Measurements from ENCODE around the gene MINPP1. TPM values are rescaled to one million over a fixed set of nuclear protein-coding genes. Genes with fewer than 3 reads are reported as not detected.
"Not testable (repeated sequence)": the region's sequence is repeated elsewhere in the genome, so short reads cannot be mapped to it uniquely, and the experiment has no call there.

The MINPP1 gene
- 10 to 100 TPM; 14.4 to 28.2 (median 25.0) TPM for total RNA-seq
- long read RNA-seq, transcript MINPP1-202 (5 exons, 2,415 nt): major isoform, 7 of 11 reads
- long read RNA-seq, partial matches to known transcripts: 1 of 11 reads
- long read RNA-seq, other reads (novel, unspliced or antisense): 3 of 11 reads

- DNase-seq: peak; percentile 88
- peak within 1 kb of the TSS; percentile 92 to 95 (median 95) for H3K4me3 ChIP-seq
- intact Hi-C loops (cut with DNase I): no loop called here
Observed at GRCh38 chr10:87504640-87505365, at the start of gene MINPP1. Gene MINPP1, plus strand, starts transcription at chr10:87504893. Its CDS starts 23 bp downstream, at chr10:87504916.

GRCh38 chr10:87456586-87457220 lies 48.0 kb upstream of the MINPP1 start:
- H3K27me3 ChIP-seq; DNase-seq; H3K36me3 ChIP-seq; H3K4me3 ChIP-seq; H3K4me1 ChIP-seq; H3K27ac ChIP-seq; intact Hi-C loops (cut with DNase I); H3K9me3 ChIP-seq: not testable (repeated sequence)
- ATAC-seq: peak; percentile 56 to 63 (median 60)
- no CpG with 5 or more reads among the region's 1 CpG for WGBS (ENCODE audit: insufficient coverage, low coverage, low lambda C conversion rate, missing lambda C conversion rate)

More at GRCh38 chr10:87504640-87505365, at the start of gene MINPP1:
- ATAC-seq: peak; percentile 83 to 91 (median 86)
- Histone ChIP-seq H3K9me3 (no peaks in the 10 kb centered on the region), H3K36me3 (peaks cover 0 to 9% (median 0%) of the 10 kb centered on the region in 4 donors), H3K27me3 (no peaks in the 10 kb centered on the region), H3K27ac (peak within 1 kb of the TSS; percentile 76 to 84 (median 79)), H3K4me1 (peaks cover 0 to 46% (median 21%) of the 10 kb centered on the region in 4 donors)
- 0% methylated on average over 4 of the region's 74 CpGs for WGBS (ENCODE audit: insufficient coverage, low coverage, low lambda C conversion rate, missing lambda C conversion rate)
- TF ChIP-seq CTCF (IDR thresholded peaks at IDR 0.05) (no peak), POLR2A (IDR thresholded peaks at IDR 0.05) (peak; percentile 74)

GRCh38 chr10:87461751-87462150 lies 42.9 kb upstream of the MINPP1 start:
- H3K27me3 ChIP-seq; H3K4me3 ChIP-seq; intact Hi-C loops (cut with DNase I); H3K4me1 ChIP-seq; DNase-seq; H3K36me3 ChIP-seq; ATAC-seq; H3K27ac ChIP-seq; H3K9me3 ChIP-seq: not testable (repeated sequence)
- WGBS (ENCODE audit: insufficient coverage, low coverage, low lambda C conversion rate, missing lambda C conversion rate): 90% methylated on average over 1 of the region's 2 CpGs

GRCh38 chr10:87466849-87467248 lies 37.8 kb upstream of the MINPP1 start:
- H3K36me3 ChIP-seq; H3K27ac ChIP-seq; H3K9me3 ChIP-seq; H3K4me3 ChIP-seq; intact Hi-C loops (cut with DNase I); H3K27me3 ChIP-seq; ATAC-seq; H3K4me1 ChIP-seq; DNase-seq: not testable (repeated sequence)
- WGBS (ENCODE audit: insufficient coverage, low coverage, low lambda C conversion rate, missing lambda C conversion rate): 71% methylated on average over 1 of the region's 3 CpGs

- H3K36me3 ChIP-seq; H3K9me3 ChIP-seq; DNase-seq; H3K27me3 ChIP-seq; H3K27ac ChIP-seq; H3K4me1 ChIP-seq; H3K4me3 ChIP-seq; intact Hi-C loops (cut with DNase I): not testable (repeated sequence)
- ATAC-seq: peak in 1 of 4 donors; percentile 39
- 100% methylated on average over 1 of the region's 1 CpG for WGBS (ENCODE audit: insufficient coverage, low coverage, low lambda C conversion rate, missing lambda C conversion rate)
Observed at GRCh38 chr10:87488733-87489132, 16.0 kb upstream of the MINPP1 start.

- intact Hi-C loops (cut with DNase I); H3K4me1 ChIP-seq; H3K36me3 ChIP-seq; DNase-seq; ATAC-seq; H3K27ac ChIP-seq; H3K9me3 ChIP-seq; H3K4me3 ChIP-seq; H3K27me3 ChIP-seq: not testable (repeated sequence)
- no CpG with 5 or more reads among the region's 3 CpGs for WGBS (ENCODE audit: insufficient coverage, low coverage, low lambda C conversion rate, missing lambda C conversion rate)
Observed at GRCh38 chr10:87490285-87490684, 14.4 kb upstream of the MINPP1 start.

GRCh38 chr10:87492450-87492849 lies 12.2 kb upstream of the MINPP1 start:
- intact Hi-C loops (cut with DNase I); ATAC-seq: not testable (repeated sequence)

GRCh38 chr10:87495446-87495845 lies 9.2 kb upstream of the MINPP1 start:
- ATAC-seq; H3K27ac ChIP-seq; H3K27me3 ChIP-seq; intact Hi-C loops (cut with DNase I); H3K9me3 ChIP-seq; H3K4me1 ChIP-seq; H3K36me3 ChIP-seq; DNase-seq; H3K4me3 ChIP-seq: not testable (repeated sequence)
- 76% methylated on average over 5 of the region's 5 CpGs for WGBS (ENCODE audit: insufficient coverage, low coverage, low lambda C conversion rate, missing lambda C conversion rate)

More at GRCh38 chr10:87492450-87492849, 12.2 kb upstream of the MINPP1 start:
- 87% methylated on average over 2 of the region's 2 CpGs for WGBS (ENCODE audit: insufficient coverage, low coverage, low lambda C conversion rate, missing lambda C conversion rate)
- not testable (repeated sequence) for H3K27ac ChIP-seq, DNase-seq, H3K4me1 ChIP-seq, H3K36me3 ChIP-seq, H3K27me3 ChIP-seq, H3K4me3 ChIP-seq, H3K9me3 ChIP-seq

- 71% methylated on average over 2 of the region's 2 CpGs for WGBS (ENCODE audit: insufficient coverage, low coverage, low lambda C conversion rate, missing lambda C conversion rate)
- H3K36me3 ChIP-seq; ATAC-seq; DNase-seq; H3K9me3 ChIP-seq; H3K4me3 ChIP-seq; H3K27ac ChIP-seq; H3K27me3 ChIP-seq; intact Hi-C loops (cut with DNase I): not testable (repeated sequence)
- peaks cover 0 to 13% (median 6%) of the 10 kb centered on the region in 4 donors for H3K4me1 ChIP-seq
Observed at GRCh38 chr10:87497386-87497785, 7.3 kb upstream of the MINPP1 start.

GRCh38 chr10:87498106-87498789 lies 6.4 kb upstream of the MINPP1 start:
- H3K36me3 ChIP-seq; intact Hi-C loops (cut with DNase I); DNase-seq; H3K27me3 ChIP-seq; H3K4me3 ChIP-seq; H3K9me3 ChIP-seq: not testable (repeated sequence)
- Histone ChIP-seq H3K27ac (peak overlapping the region in 2 of 3 donors; percentile 37 to 51), H3K4me1 (peaks cover 0 to 13% (median 6%) of the 10 kb centered on the region in 4 donors)
- ATAC-seq: peak; percentile 54 to 85 (median 62)
- WGBS (ENCODE audit: insufficient coverage, low coverage, low lambda C conversion rate, missing lambda C conversion rate): no CpG with 5 or more reads among the region's 4 CpGs
